Daoy (cell line): ENCODE measurements around the gene BRAT1. TPM values are rescaled to one million over a fixed set of nuclear protein-coding genes. Genes with fewer than 3 reads are reported as not detected.
A peak's percentile ranks its signal among the peaks of the same experiment; 100 is the strongest.
"Not testable (repeated sequence)": the region's sequence is repeated elsewhere in the genome, so short reads cannot be mapped to it uniquely, and the experiment has no call there.

ENCODE experiments used
- DNase-seq: peaks from one replicate; pipeline ENCODE4 v3.0.0-alpha.2; 2015; ENCODE audit warnings: low read depth
- total RNA-seq: library from RNA; depleted of rRNA; stranded (reverse); fragments of >200 nt; shearing (Covaris generic); gene quantifications from 2 replicates; pipeline ENCODE4 v1.2.3, GENCODE V29; 2014

Gene BRAT1
- total RNA-seq, 1 experiment from 2014 or later: 42.6 TPM

GRCh38 chr7:2537981-2538851 is 17.1 kb downstream of the BRAT1 start:
- DNase-seq: peak; percentile 24

DNA sequence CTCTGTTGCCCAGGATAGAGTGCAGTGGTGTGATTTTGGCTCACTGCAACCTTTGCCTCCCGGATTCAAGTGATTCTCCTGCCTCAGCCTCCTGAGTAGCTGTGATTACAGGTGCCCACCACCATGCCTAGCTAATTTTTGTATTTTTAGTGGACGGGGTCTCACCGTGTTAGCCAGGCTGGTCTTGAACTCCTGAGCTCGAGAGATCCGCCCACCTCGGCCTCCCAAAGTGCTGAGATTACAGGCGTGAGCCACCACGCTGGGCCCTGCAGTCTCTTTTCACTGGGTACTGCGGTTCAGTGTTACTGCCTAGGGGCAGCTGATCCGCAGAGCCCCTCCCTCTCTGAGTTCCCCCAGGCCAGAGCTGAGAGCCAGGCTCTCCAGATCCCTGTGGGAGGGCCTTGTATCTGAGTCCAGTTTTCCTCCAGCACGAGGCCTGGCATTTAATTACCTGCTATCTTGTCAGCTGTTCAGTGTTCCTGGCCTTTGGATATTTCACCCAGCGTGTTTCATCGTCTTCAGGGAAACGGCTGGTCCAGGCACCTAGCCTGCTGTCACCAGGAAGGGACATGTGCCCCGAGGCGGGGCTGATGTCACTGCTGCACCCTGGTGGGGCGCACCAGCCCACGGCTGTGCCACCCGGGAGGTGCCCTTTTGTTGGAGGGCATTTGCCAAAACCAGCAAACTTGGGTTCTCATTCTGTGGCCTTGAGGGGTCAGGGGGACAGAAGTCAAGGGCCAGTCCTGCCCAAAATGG is 19.3 kb downstream of the BRAT1 start:
- not testable (repeated sequence) for DNase-seq

DNA sequence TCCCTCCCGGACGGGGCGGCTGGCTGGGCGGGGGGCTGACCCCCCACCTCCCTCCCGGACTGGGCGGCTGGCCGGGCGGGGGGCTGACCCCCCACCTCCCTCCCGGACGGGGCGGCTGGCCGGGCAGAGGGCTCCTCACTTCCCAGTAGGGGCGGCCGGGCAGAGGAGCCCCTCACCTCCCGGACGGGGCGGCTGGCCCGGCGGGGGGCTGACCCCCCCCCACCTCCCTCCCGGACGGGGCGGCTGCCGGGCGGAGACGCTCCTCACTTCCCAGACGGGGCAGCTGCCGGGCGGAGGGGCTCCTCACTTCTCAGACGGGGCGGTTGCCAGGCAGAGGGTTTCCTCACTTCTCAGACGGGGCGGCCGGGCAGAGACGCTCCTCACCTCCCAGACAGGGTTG is 21.1 kb downstream of the BRAT1 start:
- not testable (repeated sequence) for DNase-seq

DNA sequence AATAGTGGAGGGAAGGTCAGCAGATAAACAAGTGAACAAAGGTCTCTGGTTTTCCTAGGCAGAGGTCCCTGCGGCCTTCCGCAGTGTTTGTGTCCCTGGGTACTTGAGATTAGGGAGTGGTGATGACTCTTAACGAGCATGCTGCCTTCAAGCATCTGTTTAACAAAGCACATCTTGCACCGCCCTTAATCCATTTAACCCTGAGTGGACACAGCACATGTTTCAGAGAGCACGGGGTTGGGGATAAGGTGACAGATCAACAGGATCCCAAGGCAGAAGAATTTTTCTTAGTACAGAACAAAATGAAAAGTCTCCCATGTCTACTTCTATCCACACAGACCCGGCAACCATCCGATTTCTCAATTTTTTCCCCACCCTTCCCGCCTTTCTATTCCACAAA is 21.8 kb downstream of the BRAT1 start:
- DNase-seq: not testable (repeated sequence)

- DNase-seq: not testable (repeated sequence)
Measured at GRCh38 chr7:2532816-2533215, 22.5 kb downstream of the BRAT1 start.

DNA sequence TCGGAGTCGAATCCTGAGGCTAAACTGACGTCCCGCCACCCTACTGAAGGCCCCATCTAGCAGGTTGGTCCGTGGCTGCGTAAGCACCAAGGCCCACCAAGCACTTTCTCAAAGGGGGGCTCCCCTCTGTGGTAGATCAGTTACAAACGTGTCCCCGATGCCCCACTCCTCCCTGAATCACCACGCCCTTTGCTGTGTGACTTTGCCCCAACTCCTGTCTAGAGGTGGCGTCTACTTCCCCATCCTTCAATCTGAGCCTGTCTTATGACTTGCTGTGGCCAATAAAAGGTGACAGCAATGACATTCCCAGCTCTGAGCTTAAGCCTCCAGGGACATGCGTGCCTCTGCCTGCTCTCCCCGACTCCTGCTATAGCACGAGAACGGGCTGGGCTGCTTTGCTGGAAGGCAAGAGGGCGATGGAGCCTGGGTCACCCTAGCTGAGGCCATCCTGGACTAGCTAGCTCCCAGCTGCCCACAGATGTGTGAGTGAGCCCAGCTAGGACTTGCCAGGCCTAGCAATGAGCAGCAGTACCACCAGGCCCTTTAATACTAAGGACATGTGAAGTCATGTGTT is 23.0 kb downstream of the BRAT1 start:
- DNase-seq: not testable (repeated sequence)

DNA sequence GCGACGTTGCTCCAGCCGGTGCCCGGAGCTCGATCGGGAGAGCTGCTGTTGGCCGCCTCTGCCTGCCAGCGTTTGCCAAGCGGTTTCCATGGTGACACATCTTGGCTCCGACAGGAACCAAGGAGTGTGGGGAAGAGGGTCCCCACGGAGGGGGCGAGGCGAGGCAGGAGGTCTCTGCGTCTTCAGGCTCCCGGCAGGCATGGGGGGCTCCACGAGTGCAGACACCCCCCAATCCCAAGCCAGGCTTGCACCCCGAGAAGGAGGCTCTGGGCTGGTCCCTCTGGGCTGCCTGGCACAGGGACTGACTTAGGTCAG is 23.6 kb downstream of the BRAT1 start:
- peak; percentile 6 for DNase-seq

- DNase-seq: peak; percentile 3
Measured at GRCh38 chr7:2530994-2531795, 24.1 kb downstream of the BRAT1 start.

DNA sequence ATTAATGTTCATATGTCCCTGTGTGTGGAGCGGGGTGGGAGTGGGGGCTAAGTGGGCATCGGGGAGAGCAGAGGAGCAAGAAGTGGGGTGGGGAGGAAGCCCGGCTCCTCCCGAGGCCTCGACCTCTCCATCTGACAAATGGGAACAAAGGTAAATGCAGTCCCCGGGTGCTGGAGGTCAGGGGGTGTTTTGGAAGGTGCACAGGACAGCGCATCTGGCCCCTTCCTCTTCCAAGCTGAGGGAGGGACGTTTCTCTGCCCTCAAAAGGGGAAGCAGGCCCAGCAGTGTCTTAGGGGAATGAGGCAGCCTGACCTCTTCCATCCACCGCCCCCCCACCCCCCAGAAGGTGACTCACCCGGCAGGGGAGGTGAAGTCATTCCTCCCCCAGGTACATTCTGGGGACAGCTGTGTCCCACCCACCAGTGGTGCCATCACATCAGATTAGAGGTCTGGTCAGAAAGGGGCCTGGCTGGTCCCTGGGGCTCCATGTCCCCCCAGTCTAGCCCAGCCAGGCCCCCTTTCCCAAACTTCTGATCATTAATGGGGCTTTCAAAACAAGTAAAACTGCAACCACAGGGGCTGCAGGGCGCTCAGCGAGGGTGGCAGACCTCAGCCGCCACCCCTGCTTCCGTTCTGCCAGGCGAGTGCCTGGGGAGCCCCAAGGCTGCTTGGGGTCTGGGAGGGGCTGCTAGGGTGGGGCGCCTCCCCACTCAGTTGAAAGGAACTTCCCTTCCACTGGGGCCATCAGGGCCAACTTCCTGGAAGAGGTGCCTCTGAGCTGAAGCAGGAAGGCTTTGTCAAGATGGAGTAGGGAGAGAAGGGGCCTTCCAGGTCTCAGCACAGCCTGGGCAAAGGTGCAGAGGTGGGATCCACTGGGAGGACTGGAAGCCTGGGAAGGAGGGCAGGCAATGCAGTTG is 25.0 kb downstream of the BRAT1 start:
- DNase-seq: peak; percentile 85

- DNase-seq: peak; percentile 89
Measured at GRCh38 chr7:2529161-2530070, 25.9 kb downstream of the BRAT1 start.

DNA sequence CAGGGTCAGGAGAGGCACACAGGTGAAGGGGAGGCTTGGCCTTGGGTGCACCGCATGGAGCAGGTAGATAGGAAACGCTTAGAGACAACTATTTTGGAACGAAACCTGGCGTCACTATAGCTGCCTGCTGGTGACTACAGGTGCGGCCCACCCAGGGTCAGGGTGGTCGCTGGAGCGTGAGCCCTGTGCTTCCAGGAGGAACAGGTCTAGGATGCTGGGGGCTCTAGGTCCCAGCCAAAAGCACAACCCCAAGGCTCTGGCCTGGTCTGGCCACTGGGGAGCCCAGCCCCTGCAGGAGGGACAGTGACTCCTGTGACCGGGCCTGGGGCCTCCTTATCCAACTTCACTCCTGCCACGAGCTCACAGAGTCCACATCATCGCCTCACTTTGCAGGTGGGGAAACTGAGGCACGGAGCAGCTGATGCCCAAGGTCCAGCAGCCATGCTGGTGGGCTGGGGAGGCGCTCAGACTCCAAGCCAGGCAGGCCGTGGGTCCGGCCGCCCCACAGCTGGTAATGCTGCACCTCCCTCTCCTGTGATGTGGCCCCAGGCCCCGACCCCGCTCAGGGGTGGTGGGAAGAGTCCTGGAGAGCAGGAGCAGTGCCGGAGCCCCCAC is 26.7 kb downstream of the BRAT1 start:
- DNase-seq: no peak

DNA sequence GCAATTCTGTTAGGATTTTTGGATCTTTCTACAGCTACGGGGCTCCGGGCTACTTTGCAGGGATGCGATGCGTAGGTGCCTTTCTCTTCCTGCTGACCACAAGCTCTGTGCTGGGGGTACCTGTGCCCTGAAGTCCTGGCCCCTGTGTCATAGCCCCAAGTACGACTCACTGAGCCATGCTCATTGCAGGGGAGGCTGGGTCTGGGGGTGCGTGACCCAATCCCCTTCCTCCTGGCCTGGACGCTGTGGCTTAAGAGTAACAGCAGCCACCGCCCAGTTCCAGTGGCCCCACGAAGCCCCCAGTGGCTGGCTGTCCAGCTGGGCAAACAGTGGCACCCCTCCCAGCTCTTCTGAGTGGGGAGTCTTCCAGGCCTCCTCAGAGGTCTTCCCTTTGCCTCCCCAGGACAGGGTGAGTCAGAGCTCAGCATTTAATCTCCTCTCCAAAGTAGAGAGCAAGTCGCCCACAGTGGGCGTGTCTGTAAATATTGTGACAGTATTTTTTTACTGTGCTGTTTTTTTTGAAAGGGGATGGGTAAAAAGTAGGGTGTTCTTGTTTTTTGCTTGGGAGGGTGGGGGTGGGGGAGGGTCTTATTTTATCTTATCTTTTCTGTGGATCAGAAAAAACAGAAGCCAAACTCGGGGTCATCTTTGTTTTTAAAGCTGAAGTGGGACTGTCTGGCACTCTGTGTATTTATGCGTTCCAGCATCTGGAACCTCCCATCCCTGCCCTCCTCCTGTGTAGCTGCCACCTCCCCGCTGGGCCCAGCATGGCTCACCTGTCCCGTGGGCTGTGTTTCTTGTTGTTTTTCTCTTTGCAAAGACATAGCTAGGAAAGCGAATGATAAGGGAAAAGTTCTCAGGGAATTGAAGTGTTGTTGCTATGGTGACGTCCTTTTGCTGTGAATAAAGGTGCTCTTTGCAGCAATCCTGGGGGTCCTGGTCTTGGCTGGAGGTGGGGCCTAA is 27.5 kb downstream of the BRAT1 start:
- peak; percentile 89 for DNase-seq

DNA sequence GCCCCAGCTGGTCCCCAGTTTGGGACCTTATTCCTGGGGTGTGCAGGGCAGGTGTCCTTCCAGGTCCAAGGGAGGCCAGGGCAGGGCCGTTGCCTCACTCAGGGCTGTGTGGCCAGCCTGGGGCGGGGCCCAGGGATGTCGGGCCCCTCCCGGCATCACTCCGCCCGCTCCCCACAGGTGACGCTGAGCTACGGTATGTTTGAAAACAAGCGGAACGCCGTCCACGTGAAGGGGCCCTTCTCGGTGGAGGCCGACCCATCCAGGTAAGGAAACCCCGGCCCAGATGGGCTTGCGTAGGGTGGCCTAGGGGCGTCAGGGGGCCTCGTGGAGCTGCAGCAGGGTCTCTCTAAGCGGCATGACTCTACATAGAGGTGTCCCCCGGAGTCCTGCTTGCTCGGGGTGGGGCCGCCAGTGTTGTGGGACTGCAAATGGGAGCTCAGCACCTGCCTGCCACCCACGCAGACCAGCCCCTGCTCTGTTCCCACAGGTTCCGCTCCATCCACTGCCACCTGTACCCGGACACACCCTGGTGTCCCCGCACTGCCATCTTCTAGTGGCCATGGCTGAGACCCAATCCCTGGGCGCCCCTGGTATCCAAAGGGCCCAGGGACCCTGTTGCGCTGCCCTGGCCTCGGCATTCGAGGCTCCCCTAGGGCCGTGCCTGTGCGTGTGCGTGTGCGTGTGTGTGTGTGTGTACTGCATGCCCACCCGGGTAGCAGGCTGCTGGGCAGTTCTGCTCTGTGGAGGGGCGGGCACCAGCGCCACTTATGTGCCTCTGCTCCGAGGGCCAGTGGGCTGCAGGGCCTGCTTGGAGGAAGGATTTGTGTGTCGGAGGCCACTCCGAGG is 28.4 kb downstream of the BRAT1 start:
- no peak for DNase-seq

DNA sequence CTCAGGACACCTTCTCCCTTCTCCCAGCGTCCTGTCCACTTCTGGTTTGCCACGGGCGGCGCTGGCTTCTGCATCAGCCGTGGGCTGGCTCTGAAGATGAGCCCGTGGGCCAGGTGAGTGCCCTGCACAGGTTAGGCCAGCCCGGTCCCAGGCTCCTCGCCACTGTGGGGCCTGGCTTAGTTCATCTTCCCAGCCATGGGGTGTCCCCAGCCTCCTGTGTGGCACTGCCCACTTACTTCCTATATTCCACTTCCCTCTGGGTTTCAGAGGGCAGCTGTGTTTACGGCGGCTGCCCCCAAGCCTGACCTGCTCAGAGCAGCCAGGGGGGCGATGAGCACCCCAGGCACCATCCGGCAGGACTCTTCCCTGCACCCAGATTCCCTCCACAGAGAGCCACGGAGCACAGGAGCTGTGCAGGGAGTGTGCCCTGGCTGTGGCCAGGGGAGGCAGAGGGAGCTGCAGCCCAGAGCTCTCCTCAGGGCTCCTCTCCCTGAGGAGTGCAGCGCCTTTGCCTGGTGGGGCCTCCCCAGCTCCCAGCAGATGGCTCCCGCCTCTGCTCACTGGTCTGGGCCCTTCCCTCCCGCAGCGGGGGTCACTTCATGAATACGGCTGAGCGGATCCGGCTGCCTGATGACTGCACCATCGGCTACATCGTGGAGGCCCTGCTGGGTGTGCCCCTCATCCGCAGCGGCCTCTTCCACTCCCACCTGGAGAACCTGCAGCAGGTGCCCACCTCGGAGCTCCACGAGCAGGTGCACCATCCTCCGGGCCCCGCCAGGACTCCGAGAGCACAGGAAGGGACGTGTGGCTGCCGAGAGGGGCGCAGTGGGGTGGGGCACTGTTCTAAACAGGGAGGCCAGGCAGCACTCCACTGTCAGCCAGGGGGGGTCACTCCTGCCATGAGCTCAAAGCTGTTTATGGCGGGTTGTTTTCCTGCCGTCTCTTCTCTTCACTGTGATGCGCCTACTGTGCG is 29.4 kb downstream of the BRAT1 start:
- peak; percentile 48 for DNase-seq

GRCh38 chr7:2524808-2525657 is 30.3 kb downstream of the BRAT1 start:
- no peak for DNase-seq
